ENCODE data around the gene SDCCAG8.

GRCh38 chr1:243227622-243228021 is 28.2 kb upstream of the SDCCAG8 start:
- TF ChIP-seq CTCF (IDR thresholded peaks at IDR 0.05) (no peak), POLR2A (IDR thresholded peaks at IDR 0.05) (no peak)

Data from Peyer's patch (tissue), 4 donors.